CD1c-positive myeloid dendritic cell (primary cell): ENCODE results near the gene TSPAN7.

Experiments
- DNase-seq: peaks from one replicate; pipeline ENCODE4 v3.0.0-alpha.2; 2016; ENCODE audit errors: extremely low spot score

The TSPAN7 gene

GRCh38 chrX:38561126-38561868, at the start of gene TSPAN7:
Gene TSPAN7, plus strand, starts transcription at chrX:38561542. Its CDS starts 5 bp downstream, at chrX:38561547.
- DNase-seq: peak; percentile 82

GRCh38 chrX:38513112-38513742, 48.1 kb upstream of the TSPAN7 start:
- no peak for DNase-seq

- DNase-seq: peak; percentile 14
Measured at GRCh38 chrX:38514016-38514854, 47.1 kb upstream of the TSPAN7 start.

GRCh38 chrX:38515291-38515690, 46.1 kb upstream of the TSPAN7 start:
- peak; percentile 9 for DNase-seq

- no peak for DNase-seq
Measured at GRCh38 chrX:38516196-38516774, 45.1 kb upstream of the TSPAN7 start.

GRCh38 chrX:38519651-38520050, 41.7 kb upstream of the TSPAN7 start:
- DNase-seq: no peak

- DNase-seq: no peak
Measured at GRCh38 chrX:38538134-38538533, 23.2 kb upstream of the TSPAN7 start.

GRCh38 chrX:38539748-38540147, 21.6 kb upstream of the TSPAN7 start:
- DNase-seq: no peak

GRCh38 chrX:38548508-38548907, 12.8 kb upstream of the TSPAN7 start:
- no peak for DNase-seq

- DNase-seq: no peak
Measured at GRCh38 chrX:38552721-38553120, 8.6 kb upstream of the TSPAN7 start.

- DNase-seq: no peak
Measured at GRCh38 chrX:38558686-38559085, 2.7 kb upstream of the TSPAN7 start.

GRCh38 chrX:38560776-38561125, 591 bp upstream of the TSPAN7 start:
- no peak for DNase-seq

- DNase-seq: no peak
Measured at GRCh38 chrX:38561951-38562719, 793 bp downstream of the TSPAN7 start.

GRCh38 chrX:38563030-38563429, 1.7 kb downstream of the TSPAN7 start:
- peak; percentile 28 for DNase-seq

GRCh38 chrX:38570396-38570795, 9.1 kb downstream of the TSPAN7 start:
- no peak for DNase-seq

GRCh38 chrX:38571058-38571457, 9.7 kb downstream of the TSPAN7 start:
- no peak for DNase-seq

- DNase-seq: no peak
Measured at GRCh38 chrX:38574858-38575257, 13.5 kb downstream of the TSPAN7 start.

GRCh38 chrX:38575888-38576287, 14.5 kb downstream of the TSPAN7 start:
- DNase-seq: no peak

- DNase-seq: no peak
Measured at GRCh38 chrX:38577738-38578137, 16.4 kb downstream of the TSPAN7 start.

GRCh38 chrX:38578167-38578566, 16.8 kb downstream of the TSPAN7 start:
- DNase-seq: no peak

- DNase-seq: no peak
Measured at GRCh38 chrX:38583181-38583580, 21.8 kb downstream of the TSPAN7 start.

GRCh38 chrX:38594434-38594833, 33.1 kb downstream of the TSPAN7 start:
- no peak for DNase-seq
